GM18526 (cell line): ENCODE data around the gene HIF1A.

Experiments used
- POLR2A ChIP-seq: IDR thresholded peaks from 3 replicates; pipeline ENCODE4 v1.6.1; 2011; ENCODE audit not compliant: insufficient read length; ENCODE audit errors: extremely low read depth

The HIF1A gene

GRCh38 chr14:61663312-61663979, 31.9 kb upstream of the HIF1A start:
- TF ChIP-seq POLR2A, result no peak

GRCh38 chr14:61668282-61668681, 27.0 kb upstream of the HIF1A start:
- TF ChIP-seq POLR2A, result no peak

GRCh38 chr14:61670576-61670975, 24.7 kb upstream of the HIF1A start:
- no peak for TF ChIP-seq POLR2A

GRCh38 chr14:61671082-61671481, 24.2 kb upstream of the HIF1A start:
- TF ChIP-seq POLR2A, result no peak

- TF ChIP-seq POLR2A, result no peak
Measured at GRCh38 chr14:61672796-61673195, 22.5 kb upstream of the HIF1A start.

- TF ChIP-seq POLR2A, result no peak
Measured at GRCh38 chr14:61673305-61673704, 22.0 kb upstream of the HIF1A start.

- no peak for TF ChIP-seq POLR2A
Measured at GRCh38 chr14:61675291-61675690, 20.0 kb upstream of the HIF1A start.

- no peak for TF ChIP-seq POLR2A
Measured at GRCh38 chr14:61677479-61677878, 17.8 kb upstream of the HIF1A start.

- no peak for TF ChIP-seq POLR2A
Measured at GRCh38 chr14:61678975-61679374, 16.3 kb upstream of the HIF1A start.

- TF ChIP-seq POLR2A, result no peak
Measured at GRCh38 chr14:61681413-61681812, 13.9 kb upstream of the HIF1A start.

GRCh38 chr14:61683108-61683507, 12.2 kb upstream of the HIF1A start:
- no peak for TF ChIP-seq POLR2A

GRCh38 chr14:61690039-61690438, 5.3 kb upstream of the HIF1A start:
- TF ChIP-seq POLR2A, result no peak

- no peak for TF ChIP-seq POLR2A
Measured at GRCh38 chr14:61690982-61691381, 4.3 kb upstream of the HIF1A start.

GRCh38 chr14:61691495-61691894, 3.8 kb upstream of the HIF1A start:
- no peak for TF ChIP-seq POLR2A

- no peak for TF ChIP-seq POLR2A
Measured at GRCh38 chr14:61694039-61694438, 1.3 kb upstream of the HIF1A start.

- no peak for TF ChIP-seq POLR2A
Measured at GRCh38 chr14:61695695-61696527, 598 bp downstream of the HIF1A start.

GRCh38 chr14:61696753-61697318, 1.5 kb downstream of the HIF1A start:
- no peak for TF ChIP-seq POLR2A
